Stimulated activated CD8-positive, alpha-beta memory T cell treated with anti-CD3 and anti-CD28 coated beads, Interleukin-4, amount 100 ng/mL, for 4 hours (primary cell): Measurements from ENCODE around the gene HTRA2.
A peak's percentile ranks its signal among the peaks of the same experiment; 100 is the strongest.

Experiments
- DNase-seq, 2 donors: peaks; one replicate each; pipeline ENCODE4 v3.0.0-alpha.2; 2020; ENCODE audit warnings: low read depth in 2 of 2, low spot score in 1 of 2

Gene HTRA2

DNA sequence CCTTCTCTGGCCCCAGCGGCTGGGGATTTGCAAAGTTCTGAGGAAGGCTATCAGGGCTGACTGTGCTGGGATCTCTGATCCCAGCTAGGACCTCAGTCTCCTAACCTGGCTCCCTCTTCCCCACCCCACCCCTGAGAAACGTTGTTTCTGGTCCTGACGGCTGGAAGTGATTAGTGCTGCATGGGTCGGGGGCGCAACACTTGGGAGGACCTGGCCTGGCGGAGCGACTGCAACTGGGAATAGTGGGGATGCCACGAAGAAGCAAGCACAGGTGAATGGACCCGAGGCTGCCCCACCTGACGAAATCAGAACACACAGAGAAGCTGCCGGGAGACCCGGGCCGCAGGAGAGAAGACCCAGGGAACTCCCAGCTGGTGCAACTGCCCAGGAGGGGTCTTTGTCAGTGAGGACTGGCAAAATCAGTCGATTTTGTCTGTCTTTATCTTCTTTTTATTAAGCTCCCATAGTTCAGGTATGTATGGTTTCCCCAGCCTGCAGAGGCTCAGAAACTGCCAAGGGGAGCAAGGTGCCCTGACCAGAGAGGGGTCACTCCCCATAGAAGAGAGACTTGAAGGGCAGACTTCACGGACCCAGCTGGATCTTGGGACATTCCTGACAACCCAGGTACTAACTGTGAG, 29.7 kb upstream of the HTRA2 start:
- DNase-seq: no peak

DNA sequence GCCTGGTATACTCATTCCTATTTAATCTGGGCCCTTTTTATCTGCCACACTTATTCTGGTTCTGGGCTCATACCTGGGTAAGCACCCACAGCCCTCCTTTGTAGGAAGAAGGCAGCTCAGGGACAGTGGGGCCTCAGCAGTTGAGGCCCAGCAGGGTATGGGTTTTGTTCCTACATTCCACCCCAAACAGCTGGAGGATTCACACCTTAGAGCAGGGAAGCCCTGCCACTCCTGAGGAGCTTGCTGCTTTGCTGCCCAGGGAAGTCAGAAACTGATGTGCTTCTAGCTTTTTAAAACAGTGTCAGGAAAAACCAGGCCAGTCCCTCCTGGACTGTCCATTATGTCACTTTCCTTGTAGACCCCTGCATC, 29.2 kb upstream of the HTRA2 start:
- no peak for DNase-seq

DNA sequence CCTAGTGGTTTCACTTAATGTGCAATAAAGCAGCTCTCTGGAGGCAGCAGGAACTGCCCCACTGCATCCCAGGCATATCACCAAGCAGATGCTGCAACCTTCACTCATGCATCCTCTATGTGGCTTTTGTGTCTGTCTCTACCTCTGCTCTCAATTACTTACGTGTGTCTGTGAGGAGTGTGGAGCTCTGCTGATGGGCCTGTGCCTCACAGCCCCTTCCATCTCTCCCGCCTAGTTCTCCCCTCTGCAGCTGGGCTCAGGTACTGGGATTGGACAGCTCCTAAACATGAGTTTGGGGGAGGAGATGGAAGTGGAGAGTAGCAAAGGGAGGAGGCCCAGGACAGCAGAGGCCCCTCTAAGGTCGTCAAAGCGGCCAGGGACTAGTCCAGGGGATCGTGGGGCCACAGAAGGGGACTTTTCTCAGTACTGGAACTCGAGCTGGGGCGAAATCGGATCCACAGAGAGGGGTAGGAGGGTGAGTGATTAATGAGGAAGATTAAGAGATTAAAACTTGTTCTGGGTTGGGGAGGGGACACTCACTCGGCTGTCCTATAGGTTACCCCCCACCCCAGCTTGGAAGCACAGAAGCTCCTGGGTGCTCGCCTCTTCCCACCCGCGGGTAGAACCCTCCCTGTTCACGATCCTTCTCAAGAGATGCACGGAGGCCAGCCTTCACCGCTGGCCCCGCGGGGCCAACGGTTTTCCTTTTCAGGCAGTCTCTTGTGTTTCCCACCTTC, 28.2 kb upstream of the HTRA2 start:
- no peak for DNase-seq

DNA sequence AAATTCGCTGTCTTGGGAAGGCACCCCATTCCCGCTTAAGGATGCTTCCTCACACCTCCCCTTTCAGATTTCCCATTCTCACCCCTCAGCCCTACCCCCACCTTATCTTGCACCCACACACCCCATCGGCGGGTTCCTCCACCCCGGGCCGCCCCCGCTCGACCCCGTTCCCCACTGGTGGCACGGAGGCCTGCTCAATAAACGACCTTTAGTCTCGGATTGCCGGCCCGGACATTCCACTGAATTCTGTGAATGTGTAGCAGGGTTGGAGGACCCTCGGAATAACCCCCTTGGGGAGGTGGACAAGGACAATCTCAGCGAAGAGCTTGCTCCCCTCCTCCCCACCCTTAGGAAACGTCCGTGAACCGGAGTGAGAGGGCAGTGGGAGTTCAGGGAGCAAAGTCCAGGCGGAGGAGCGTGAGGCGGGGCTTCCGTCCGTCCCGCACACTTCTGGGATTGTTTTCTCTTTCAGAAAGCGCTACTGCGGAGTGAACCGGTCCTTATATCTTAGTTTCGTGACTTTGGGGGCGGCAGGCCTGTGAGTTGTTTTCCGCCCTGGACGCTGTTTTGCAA, 27.5 kb upstream of the HTRA2 start:
- no peak for DNase-seq

DNA sequence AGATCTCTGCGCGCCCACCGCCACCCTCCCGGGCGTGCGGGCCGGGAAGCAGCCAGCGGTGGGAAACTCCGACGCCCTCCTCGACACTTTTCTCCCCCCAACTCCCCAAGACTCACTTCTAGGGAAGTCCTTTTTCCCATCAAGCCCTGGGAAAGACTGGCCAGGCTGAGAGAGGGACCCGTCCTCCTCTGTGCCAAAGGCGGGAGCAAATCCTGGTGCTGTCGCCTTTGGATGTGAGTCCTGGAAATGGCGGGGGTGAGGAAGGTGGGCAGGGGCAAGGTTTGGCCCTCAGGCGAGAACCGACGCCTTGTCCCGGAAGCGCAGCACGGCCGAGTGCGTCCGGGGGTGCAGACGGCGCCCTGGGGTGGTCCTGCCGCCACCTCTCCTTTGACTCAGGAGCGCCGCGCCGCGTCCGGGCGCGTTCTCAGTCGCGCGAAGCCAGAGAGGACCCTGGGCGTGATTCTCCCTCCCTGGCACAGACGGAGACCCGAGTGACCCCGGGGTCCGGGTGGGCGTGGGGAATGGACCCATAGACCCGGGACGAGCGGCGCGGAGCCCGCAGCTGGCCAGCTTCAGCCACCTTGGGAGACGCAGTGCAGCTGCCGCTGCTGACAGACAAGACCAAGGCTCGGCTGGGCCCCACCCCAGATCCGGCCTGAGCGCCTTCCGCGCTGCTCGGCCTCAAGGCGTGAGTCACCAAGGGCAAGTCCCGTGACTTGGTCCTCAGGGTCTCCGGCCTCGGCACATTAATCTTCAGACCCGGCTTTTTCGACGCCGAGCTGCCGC, 26.8 kb upstream of the HTRA2 start:
- DNase-seq: peak in 1 of 2 donors; percentile 35

DNA sequence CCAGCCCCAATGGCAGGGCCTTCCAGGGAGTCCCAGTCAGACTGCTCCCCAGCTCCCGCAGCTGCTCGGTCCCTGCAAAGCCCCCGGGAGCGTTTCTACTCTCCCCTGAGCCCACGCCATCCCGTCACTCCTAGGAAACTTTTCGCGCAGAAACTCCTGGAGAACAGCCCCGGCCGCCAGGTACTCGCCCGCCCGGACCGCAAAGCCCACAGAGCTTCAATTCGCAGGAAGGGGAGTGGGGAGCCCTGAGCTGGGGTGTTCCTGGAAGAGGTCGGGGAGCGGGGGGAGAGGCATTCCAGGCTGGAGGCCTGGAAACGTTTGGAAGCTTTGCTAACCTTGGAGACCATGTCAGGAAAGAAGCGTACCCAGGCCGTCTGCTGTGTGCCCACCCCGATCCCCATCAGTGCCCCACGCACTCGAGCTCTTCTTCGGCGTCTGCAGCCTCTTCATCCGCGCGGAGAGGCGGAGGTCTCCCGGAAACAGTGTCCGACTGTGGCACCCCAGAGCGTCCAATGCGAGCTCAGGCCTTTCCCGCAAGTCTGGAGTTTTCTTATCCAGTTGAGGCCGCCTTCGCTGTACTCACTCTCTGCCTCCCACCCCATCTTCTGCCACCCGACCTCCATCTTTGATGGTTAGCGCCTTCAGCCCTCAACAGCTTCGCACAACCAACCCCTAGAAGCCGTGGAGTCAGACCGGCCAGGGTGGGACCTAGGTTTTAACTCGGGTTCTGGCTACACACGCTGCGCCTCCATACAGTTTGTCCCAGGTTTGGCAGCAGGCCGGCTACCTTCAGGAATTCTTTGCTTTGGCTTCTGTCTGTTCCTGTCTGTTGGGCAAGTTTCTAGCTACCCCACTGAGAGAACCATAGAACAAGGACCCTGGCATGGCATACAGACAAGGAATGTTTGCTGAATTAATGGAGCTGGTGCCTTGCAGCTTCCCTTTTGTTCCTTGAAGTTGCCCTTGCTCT, 25.9 kb upstream of the HTRA2 start:
- DNase-seq: no peak

DNA sequence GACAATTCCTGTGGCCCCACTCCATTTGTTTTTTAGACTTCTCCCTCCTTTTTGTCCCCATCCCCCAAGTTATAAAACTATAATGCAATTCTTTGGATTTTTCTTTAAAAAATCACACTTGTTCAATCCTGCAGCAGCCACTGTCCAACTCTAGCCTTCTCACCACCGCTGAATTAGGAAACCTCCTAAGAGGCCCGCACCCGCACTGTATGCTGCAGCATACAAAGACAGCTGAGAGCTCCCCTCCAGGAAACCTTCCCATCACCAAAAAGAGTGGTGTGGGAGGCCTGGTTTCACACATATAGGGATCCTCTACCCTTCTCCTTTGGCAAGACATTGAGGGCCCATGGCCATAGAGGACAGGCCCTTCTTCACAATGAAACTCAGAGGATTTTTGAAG, 25.1 kb upstream of the HTRA2 start:
- no peak for DNase-seq

DNA sequence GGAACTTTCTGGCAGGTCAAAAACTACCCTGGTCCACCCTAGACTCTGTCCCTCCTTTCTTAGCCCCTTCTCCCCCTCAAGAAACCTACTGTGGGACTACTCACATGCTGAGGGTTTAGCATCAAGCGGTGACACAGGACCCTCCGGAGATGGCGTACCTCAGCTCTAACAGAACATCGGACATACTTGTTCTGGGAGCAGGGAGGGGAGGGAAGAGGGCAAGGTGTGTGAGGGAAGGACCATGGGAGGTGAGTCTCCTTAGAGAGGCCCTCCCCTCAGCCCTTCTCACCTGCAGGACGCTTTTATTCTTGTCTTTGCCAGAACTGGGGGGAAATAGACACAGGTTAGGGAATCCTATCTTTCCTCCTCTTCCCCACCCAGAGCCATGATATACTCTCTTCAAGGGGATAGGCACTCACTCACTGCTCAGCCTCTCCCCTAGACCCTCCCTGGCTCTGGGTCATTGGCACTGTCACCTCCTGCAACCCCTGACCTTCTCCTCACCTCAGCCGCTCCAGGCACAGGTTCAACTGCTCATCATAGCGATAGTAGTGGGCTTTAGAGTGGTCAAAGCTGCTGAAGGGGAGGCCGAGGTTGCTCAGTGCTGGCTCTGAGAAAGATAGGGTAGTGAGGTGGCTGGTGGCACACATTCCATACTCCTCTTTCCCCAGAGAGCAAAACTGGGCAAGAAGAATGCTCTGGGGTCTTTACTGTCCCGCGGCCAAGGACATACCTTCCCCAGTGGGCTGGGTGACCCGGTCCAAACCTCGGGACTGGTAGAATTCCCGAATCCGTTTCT, 24.1 kb upstream of the HTRA2 start:
- DNase-seq: no peak

DNA sequence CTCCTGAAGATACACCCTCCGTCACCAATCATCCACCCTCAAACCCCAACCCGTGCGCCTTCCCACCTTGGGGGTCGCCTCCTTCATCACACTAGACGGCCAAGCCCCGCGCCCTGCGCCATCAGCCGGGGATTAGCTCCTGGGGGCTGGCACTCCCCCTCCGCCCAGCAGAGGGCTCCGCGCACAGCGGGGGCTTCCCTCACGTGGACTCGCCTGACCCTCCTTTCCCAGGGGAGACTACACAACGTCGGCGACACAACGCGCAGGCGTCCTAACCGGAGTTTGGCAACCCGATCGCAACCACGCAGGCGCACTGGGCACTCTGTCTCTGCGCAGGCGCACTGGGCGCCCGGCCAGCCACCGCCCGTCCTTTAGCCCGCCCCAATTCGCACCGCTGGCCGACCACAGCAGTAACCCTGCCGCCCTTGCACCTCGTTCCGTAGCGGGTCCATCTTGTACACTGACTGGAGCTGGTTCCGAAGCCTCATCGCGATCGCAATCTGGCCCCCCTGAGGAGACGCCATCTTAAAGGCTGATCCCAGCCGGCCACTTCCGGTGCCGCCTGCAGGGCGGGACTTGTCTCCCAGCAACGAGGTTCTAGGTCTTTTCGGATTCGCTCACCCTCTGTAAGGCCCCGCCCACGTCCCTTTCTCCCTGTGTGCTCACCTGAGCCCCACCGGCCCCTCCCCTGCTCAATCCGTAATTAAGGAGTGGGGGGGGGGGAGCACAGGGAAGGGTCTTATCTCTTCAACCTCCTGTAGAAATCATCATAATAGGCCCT, 22.4 kb upstream of the HTRA2 start, which contains the start of gene PCGF1:
PCGF1 (minus strand) TSS at position 551 of the 781 bp plus-strand sequence; CDS start at position 524, 27 bp downstream.
- peak; percentile 98 to 99 for DNase-seq

DNA sequence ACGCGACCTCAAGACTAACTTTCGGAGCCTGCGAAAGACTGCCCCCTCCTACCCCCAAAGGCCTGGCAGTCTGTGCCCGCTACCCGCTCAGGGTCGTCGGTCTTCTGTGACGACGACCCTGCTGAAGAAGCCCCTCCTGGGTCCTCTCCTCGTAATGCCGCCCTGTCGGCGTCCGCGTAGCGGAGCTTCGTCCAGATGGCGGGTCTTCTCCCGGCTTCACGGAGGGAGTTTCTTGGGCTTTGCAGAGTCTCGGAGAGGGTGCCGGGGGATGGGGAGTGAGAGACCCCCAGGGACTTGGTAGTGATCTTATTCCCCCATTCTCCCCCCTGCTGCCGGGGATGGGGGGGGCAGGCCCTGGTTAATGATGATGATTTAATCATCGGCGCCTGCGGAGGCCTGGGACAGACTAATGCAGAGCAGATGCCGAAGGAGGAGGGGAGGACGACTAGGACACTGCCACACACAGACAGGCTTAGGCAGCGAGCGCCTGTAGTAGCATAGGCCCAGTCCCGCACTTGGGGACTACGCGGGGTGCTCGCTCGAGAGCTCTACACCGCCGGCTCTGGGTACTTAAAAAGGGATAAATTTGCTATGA, 21.7 kb upstream of the HTRA2 start:
- DNase-seq: no peak

DNA sequence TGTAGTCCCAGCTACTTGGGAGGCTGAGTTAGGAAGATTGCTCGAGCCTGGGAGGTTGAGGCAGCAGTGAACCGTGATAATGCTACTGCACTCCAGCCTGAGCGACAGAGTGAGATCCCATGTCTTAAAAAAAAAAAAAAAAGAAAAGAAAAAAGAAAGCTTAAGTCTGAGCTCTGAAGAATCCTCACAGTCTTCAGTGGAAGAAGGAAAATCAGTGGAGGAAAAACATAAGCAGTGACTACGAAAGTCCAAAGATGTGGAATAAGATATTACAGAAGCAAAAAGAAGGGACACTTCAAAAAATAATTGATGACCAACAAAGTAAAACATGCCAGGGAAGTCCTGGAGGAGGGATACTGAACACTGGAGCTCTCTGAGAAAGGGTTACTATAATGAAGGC, 19.5 kb upstream of the HTRA2 start:
- DNase-seq: no peak

DNA sequence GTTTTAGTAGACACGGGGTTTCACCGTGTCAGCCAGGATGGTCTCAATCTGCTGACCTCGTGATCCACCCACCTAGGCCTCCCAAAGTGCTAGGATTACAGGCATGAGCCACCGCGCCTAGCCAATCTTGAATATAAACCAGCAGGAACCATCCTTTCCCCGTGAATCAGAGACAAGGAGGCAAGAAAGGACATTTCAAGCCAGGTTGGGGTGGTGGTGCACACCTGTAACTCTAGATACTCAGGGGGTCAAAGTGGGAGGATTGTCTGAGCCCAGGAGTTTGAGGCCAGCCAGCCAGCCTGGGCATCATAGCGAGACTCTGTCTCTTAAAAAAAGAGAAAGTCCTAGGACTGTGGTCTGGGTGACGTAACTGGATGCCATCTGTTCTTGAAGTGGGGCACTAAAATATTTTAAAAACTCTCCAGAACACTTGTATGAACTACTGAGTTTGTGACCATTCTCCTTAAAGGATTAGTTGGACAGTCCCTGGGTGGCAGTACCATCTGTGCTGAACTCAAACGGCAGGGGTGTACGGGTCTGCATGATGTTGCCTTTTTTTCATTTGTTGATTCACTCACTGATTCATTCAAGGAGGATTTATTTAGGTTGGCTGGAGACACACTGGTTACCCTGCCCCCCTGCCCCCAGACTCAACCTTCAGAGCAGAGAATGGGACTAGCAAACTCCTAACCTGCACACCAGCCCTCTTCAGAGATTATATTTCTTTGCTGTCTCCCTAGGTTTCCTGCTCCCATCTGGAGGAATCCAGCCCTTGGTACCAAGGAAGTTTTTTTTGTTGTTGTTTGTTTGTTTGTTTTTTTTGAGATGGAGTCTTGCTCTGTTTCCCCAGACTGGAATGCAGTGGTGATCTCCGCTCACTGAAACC, 18.4 kb upstream of the HTRA2 start:
- no peak for DNase-seq

DNA sequence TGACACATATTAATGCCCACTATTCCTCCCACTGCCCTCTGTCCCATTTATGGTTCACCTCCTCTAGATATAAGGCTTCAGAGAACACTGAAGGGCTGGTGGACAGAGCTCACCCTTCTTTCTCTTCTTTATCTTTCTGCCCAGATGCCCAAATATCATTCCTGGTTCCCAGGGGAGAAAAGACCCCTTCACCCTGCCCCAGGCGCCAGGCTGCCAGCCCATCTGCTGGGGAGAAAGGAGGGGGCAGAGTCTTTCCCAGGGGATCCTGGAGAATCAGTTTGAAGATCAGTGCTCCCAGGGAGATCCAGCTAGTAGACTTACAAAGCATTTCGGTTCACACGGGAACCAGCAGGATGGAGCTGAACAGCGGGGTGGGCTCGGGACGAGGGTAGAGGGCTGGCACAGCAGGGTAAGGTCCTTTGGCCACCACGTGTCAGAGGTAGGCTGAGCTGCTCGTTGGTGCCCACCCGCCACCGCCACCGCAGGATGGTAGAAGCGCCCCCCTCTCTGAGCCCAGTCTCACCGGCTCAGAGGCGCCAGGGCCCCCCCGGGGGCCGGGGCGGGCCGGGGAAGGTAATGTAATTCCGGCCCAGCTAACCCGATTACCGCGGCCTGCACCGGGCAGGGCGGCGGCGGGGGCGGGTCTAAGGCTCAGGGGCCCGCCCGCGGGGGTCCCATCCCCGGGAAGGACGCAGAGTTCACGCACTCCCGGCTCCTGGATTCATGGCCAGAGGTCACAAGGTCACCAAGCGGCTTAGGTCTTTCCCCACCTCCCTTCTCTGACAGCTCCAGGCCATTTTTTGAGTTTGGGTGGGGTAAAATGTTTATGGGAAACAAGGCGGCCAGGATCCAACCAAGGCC, 16.8 kb upstream of the HTRA2 start:
- DNase-seq: no peak

DNA sequence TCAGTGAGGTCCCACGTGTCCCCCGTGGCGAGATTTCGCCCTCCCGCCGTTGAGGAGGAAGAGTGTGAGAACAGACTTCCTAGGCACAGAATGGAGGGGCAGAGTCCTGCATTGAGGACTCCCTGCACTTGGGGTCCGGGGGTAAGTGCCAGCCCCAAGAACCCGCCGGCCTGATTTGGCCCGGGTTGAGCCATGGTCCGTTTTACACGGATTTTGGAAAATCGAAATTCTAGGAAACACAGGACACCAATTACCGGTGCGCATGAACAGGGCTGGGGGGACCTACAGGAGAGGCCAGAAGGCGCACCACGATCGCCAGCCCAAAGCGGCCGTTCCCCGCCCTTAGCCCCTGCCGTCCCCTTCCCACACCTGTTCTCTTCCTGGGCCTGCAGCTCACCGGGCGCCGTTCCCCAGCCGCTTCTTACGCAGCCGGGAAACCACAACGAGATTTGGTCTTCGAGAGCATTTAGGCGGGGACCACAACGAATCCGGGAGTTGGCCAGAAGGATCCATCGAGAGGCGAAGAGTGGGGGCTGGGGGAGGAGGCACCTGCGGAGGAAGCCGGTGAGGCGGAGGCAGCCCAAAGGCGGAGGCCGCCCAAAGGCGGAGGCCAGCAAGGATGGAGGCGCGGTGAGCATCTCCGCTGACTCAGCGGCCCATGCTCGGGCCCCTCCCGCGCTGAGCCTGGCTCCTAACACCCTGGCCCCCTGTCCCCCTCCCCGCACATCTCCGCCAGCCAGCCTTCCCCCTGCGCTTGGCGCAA, 15.9 kb upstream of the HTRA2 start:
- no peak for DNase-seq

DNA sequence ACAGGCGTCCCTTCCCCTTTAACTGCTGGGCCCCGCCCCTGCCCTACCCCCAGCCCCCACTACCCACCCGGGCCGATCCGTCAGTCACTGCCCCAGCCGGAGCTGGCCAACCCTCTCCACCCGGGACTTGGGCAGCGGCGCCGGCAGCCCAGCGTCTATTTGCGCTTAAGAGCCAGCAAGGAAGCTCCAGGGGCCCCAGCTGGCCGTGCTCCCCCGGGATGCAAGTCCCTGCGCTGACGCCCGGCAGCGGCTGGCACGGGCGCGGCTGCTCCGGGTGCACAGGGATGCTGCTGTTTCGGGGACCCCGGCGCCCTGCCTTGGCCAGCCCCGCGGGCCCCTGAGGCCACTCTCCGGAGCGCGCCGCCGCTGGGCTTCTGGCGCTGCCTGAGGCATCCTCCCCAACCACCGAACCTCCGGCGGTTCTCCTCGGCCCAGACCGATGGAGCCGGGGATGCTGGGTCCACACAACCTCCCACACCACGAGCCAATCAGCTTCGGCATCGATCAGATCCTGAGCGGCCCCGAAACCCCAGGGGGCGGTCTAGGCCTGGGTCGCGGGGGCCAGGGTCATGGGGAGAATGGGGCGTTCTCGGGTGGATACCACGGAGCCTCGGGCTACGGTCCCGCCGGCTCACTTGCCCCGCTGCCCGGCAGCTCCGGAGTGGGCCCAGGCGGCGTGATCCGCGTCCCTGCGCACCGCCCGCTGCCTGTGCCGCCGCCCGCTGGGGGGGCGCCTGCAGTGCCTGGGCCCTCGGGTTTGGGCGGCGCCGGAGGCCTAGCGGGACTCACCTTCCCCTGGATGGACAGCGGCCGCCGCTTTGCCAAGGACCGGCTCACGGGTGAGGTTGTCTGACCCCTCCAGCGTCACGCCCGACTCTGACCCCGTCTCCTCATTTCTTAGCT, 15.1 kb upstream of the HTRA2 start, which contains the start of gene TLX2:
TLX2 (plus strand) TSS at position 83 of the 903 bp plus-strand sequence; CDS start at position 440, 357 bp downstream.
- no peak for DNase-seq
